ENCODE measurements around the gene MYOCD. TPM values are rescaled to one million over a fixed set of nuclear protein-coding genes. Genes with fewer than 3 reads are reported as not detected.

MYOCD gene
- total RNA-seq, 4 donors from 2014 or later: 0.63 to 12.2 (median 7.1) TPM

- Histone ChIP-seq H3K27ac (no peak overlapping the region), H3K27me3 (no peaks in the 10 kb centered on the region), H3K9me3 (no peaks in the 10 kb centered on the region), H3K4me3 (no peak overlapping the region), H3K36me3 (no peaks in the 10 kb centered on the region), H3K4me1 (peaks cover 0 to 7% (median 0%) of the 10 kb centered on the region in 4 donors)
- 79 to 89% methylated on average over 5 of the region's 5 CpGs for WGBS, 2 donors
- DNase-seq (ENCODE audit: low spot score in 2 of 2): no peak
- no peak for TF ChIP-seq POLR2A (IDR thresholded peaks at IDR 0.05)
- no peak for TF ChIP-seq EP300 (IDR thresholded peaks at IDR 0.05)
- no peak for TF ChIP-seq CTCF (IDR thresholded peaks at IDR 0.05)
Measured at GRCh38 chr17:12744298-12744697, 78.6 kb downstream of the MYOCD start.

GRCh38 chr17:12744786-12745185 lies 79.1 kb downstream of the MYOCD start:
- Histone ChIP-seq H3K4me3 (no peak overlapping the region), H3K27me3 (no peaks in the 10 kb centered on the region), H3K27ac (no peak overlapping the region), H3K9me3 (no peaks in the 10 kb centered on the region), H3K36me3 (no peaks in the 10 kb centered on the region), H3K4me1 (peaks cover 0 to 7% (median 0%) of the 10 kb centered on the region in 4 donors)
- DNase-seq (ENCODE audit: low spot score in 2 of 2): no peak
- no peak for TF ChIP-seq EP300 (IDR thresholded peaks at IDR 0.05)
- no peak for TF ChIP-seq POLR2A (IDR thresholded peaks at IDR 0.05)
- no peak for TF ChIP-seq CTCF (IDR thresholded peaks at IDR 0.05)
- 100% methylated on average over 1 of the region's 1 CpG for WGBS, 2 donors

- Histone ChIP-seq H3K9me3 (peaks cover 0 to 3% (median 0%) of the 10 kb centered on the region in 4 donors), H3K36me3 (no peaks in the 10 kb centered on the region), H3K4me1 (peaks cover 0 to 7% (median 0%) of the 10 kb centered on the region in 4 donors), H3K4me3 (no peak overlapping the region), H3K27me3 (no peaks in the 10 kb centered on the region), H3K27ac (no peak overlapping the region)
- DNase-seq (ENCODE audit: low spot score in 2 of 2): no peak
- no peak for TF ChIP-seq EP300 (IDR thresholded peaks at IDR 0.05)
- no peak for TF ChIP-seq POLR2A (IDR thresholded peaks at IDR 0.05)
- no peak for TF ChIP-seq CTCF (IDR thresholded peaks at IDR 0.05)
- 78 to 79% methylated on average over 7 of the region's 7 CpGs for WGBS, 2 donors
Measured at GRCh38 chr17:12745486-12745885, 79.8 kb downstream of the MYOCD start.

- Histone ChIP-seq H3K36me3 (no peaks in the 10 kb centered on the region), H3K27me3 (no peaks in the 10 kb centered on the region), H3K4me3 (no peak overlapping the region), H3K27ac (no peak overlapping the region), H3K9me3 (no peaks in the 10 kb centered on the region), H3K4me1 (no peaks in the 10 kb centered on the region)
- no peak for DNase-seq (ENCODE audit: low spot score in 2 of 2)
- TF ChIP-seq POLR2A (IDR thresholded peaks at IDR 0.05): no peak
- TF ChIP-seq CTCF (IDR thresholded peaks at IDR 0.05): no peak
- no peak for TF ChIP-seq EP300 (IDR thresholded peaks at IDR 0.05)
Measured at GRCh38 chr17:12756786-12757185, 91.1 kb downstream of the MYOCD start.

GRCh38 chr17:12759090-12759489 lies 93.4 kb downstream of the MYOCD start:
- Histone ChIP-seq H3K27ac (no peak overlapping the region), H3K27me3 (no peaks in the 10 kb centered on the region), H3K9me3 (no peaks in the 10 kb centered on the region), H3K36me3 (no peaks in the 10 kb centered on the region), H3K4me1 (no peaks in the 10 kb centered on the region), H3K4me3 (no peak overlapping the region)
- 50 to 72% methylated on average over 2 of the region's 2 CpGs for WGBS, 2 donors
- no peak for DNase-seq (ENCODE audit: low spot score in 2 of 2)
- TF ChIP-seq EP300 (IDR thresholded peaks at IDR 0.05): no peak
- TF ChIP-seq CTCF (IDR thresholded peaks at IDR 0.05): no peak
- TF ChIP-seq POLR2A (IDR thresholded peaks at IDR 0.05): no peak

All from tibial nerve (tissue), 4 donors.